ENCODE data around the gene FGF14. TPM values are rescaled to one million over a fixed set of nuclear protein-coding genes. Genes with fewer than 3 reads are reported as not detected.
A peak's percentile ranks its signal among the peaks of the same experiment; 100 is the strongest.

FGF14 gene
- total RNA-seq, 4 donors from 2014 or later: 0.28 to 2.3 (median 0.35) TPM; not detected in 1

DNA sequence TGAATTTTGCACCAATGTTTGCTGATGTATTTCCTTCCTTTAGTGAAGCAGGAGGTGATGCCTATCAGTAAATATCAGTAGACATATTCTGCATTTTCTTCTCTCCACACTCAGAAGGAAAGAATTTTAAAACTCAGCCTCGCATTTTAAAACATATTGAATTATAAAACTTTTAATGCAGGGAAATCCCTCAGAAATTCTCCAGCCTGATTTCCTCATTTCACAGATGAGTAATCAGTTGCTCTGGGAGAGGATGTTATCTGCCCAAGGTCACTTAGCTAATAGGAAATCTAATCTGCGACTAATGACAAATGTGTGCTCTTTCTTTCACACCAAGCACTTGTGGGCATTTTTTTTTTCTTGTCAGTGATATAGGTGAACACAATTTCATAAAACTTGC is 628.8 kb downstream of the FGF14 start:
- TF ChIP-seq, protein P1, sequence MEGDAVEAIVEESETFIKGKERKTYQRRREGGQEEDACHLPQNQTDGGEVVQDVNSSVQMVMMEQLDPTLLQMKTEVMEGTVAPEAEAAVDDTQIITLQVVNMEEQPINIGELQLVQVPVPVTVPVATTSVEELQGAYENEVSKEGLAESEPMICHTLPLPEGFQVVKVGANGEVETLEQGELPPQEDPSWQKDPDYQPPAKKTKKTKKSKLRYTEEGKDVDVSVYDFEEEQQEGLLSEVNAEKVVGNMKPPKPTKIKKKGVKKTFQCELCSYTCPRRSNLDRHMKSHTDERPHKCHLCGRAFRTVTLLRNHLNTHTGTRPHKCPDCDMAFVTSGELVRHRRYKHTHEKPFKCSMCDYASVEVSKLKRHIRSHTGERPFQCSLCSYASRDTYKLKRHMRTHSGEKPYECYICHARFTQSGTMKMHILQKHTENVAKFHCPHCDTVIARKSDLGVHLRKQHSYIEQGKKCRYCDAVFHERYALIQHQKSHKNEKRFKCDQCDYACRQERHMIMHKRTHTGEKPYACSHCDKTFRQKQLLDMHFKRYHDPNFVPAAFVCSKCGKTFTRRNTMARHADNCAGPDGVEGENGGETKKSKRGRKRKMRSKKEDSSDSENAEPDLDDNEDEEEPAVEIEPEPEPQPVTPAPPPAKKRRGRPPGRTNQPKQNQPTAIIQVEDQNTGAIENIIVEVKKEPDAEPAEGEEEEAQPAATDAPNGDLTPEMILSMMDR (IDR thresholded peaks at IDR 0.05): no peak
- TF ChIP-seq POLR2A (IDR thresholded peaks at IDR 0.05): no peak
- no peak for DNase-seq

DNA sequence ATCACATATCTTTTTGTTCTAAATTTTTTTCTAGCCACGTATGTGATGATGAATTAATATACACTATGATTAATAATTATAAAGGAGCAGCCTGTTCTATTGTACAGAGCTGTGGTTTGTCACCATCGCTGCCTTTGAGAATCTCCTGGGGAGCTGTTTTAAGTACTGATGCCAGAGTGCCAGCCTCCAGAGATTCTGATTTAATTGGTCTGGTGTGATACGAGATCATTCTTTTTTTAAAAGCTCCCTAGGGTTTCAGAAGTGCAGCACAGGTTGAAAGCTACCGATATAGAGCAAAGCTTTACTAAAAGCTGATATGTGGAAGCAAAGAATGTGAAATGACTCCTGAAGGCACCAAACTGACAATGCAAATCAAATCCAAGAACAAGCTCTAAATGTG is 634.7 kb downstream of the FGF14 start:
- Histone ChIP-seq H3K4me1 (no peaks in the 10 kb centered on the region), H3K27me3 (no peaks in the 10 kb centered on the region), H3K4me3 (no peak overlapping the region), H3K27ac (no peak overlapping the region), H3K9me3 (no peaks in the 10 kb centered on the region), H3K36me3 (no peaks in the 10 kb centered on the region)
- no peak for TF ChIP-seq POLR2A (IDR thresholded peaks at IDR 0.05)
- TF ChIP-seq, protein P1 (IDR thresholded peaks at IDR 0.05): no peak
- DNase-seq: no peak

More for the DNA sequence above, 628.8 kb downstream of the FGF14 start:
- no peaks in the 10 kb centered on the region for H3K36me3 ChIP-seq
- H3K27me3 ChIP-seq: no peaks in the 10 kb centered on the region
- H3K4me3 ChIP-seq: no peak overlapping the region
- H3K27ac ChIP-seq: no peak overlapping the region
- no peaks in the 10 kb centered on the region for H3K9me3 ChIP-seq
- no peaks in the 10 kb centered on the region for H3K4me1 ChIP-seq

GRCh38 chr13:101763191-101763590 is 638.7 kb downstream of the FGF14 start:
- no peak for TF ChIP-seq POLR2A (IDR thresholded peaks at IDR 0.05)
- TF ChIP-seq, protein P1 (IDR thresholded peaks at IDR 0.05): no peak
- H3K27ac ChIP-seq: no peak overlapping the region
- H3K4me3 ChIP-seq: no peak overlapping the region
- no peak for DNase-seq
- H3K9me3 ChIP-seq: no peaks in the 10 kb centered on the region
- H3K27me3 ChIP-seq: no peaks in the 10 kb centered on the region
- H3K36me3 ChIP-seq: no peaks in the 10 kb centered on the region
- no peaks in the 10 kb centered on the region for H3K4me1 ChIP-seq

- Histone ChIP-seq H3K27ac (no peak overlapping the region), H3K4me3 (no peak overlapping the region), H3K4me1 (no peaks in the 10 kb centered on the region), H3K36me3 (no peaks in the 10 kb centered on the region), H3K9me3 (no peaks in the 10 kb centered on the region), H3K27me3 (no peaks in the 10 kb centered on the region)
- no peak for DNase-seq
- TF ChIP-seq, protein P1 (IDR thresholded peaks at IDR 0.05): peak; percentile 6 to 44 (median 32)
- TF ChIP-seq POLR2A (IDR thresholded peaks at IDR 0.05): no peak
Observed at GRCh38 chr13:101757446-101758039, 644.3 kb downstream of the FGF14 start.

DNA sequence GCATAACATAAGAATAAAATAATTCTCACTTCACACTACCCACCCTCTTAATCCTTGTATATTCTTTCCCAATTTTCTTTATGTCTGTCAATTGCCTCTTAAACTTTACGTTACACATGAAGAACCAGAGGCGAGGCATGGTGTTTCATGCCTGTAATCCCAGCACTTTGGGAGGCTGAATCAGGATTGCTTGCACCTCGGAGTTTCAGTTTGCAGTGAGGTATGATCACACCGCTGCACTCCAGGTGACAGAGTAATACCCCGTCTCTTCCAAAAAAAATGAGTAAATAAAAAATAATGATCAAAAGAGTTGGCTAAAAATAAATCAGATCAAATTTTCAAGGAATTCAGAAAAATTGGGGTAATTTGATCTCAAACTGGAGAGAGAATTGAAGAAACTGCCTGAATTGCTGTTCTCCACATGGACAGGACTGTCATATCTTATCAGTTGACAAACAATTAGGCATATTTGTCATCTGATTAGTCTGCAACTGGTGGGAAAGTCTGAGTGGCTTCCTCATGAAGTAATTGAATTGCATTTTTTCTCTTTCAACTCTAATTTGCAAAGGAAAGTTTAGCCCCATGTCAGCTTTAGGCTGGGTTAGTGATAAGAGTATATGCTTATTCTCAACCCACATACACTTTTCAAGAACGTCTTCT is 646.5 kb downstream of the FGF14 start:
- no peaks in the 10 kb centered on the region for H3K4me1 ChIP-seq
- no peak for DNase-seq
- H3K27ac ChIP-seq: no peak overlapping the region
- no peaks in the 10 kb centered on the region for H3K36me3 ChIP-seq
- H3K9me3 ChIP-seq: no peaks in the 10 kb centered on the region
- H3K27me3 ChIP-seq: no peaks in the 10 kb centered on the region
- H3K4me3 ChIP-seq: no peak overlapping the region
- TF ChIP-seq, protein P1 (IDR thresholded peaks at IDR 0.05): no peak
- TF ChIP-seq POLR2A (IDR thresholded peaks at IDR 0.05): no peak

Measured in Peyer's patch (tissue), 4 donors.